ENCODE results near the gene PARVA. TPM values are rescaled to one million over a fixed set of nuclear protein-coding genes. Genes with fewer than 3 reads are reported as not detected.
A peak's percentile ranks its signal among the peaks of the same experiment; 100 is the strongest.

The PARVA gene
- total RNA-seq, 1 donor from 2014 or later, result 106 TPM

DNA sequence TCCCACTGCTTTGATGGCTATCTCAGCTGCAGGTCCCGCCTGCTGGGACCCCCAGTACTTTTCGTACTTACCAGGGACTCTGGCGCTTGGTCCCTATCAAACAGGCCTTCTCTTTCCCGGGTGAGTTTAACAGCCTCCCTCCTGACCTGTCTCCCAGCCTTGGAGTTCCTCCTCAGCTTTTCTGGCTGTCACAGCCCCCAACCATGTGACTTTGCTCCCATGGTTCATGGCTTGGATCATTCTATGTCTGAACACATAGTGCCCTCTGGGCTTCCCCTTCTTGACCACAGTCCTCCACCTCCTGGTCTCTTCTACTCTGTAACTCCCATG, 56.9 kb downstream of the PARVA start:
- H3K4me1 ChIP-seq (ENCODE audit: insufficient read depth, low read length), result peaks cover 52% of the 10 kb centered on the region
- no peak overlapping the region for H2AFZ ChIP-seq (ENCODE audit: low read depth, low read length)
- Mint-ChIP-seq H3K9me3 (ENCODE audit: unreplicated experiment) (peaks cover 1% of the 10 kb centered on the region), H3K36me3 (ENCODE audit: low read depth, unreplicated experiment) (peaks cover 19% of the 10 kb centered on the region), H3K4me1 (ENCODE audit: low read depth, unreplicated experiment) (peaks cover 43% of the 10 kb centered on the region), H3K4me3 (ENCODE audit: unreplicated experiment) (no peak overlapping the region), H3K27me3 (ENCODE audit: low read depth, unreplicated experiment) (no peaks in the 10 kb centered on the region), H3K27ac (ENCODE audit: unreplicated experiment) (peak overlapping the region; percentile 83)
- peaks cover 11% of the 10 kb centered on the region for H4K20me1 ChIP-seq (ENCODE audit: insufficient read depth, low read length)
- H3K9ac ChIP-seq (ENCODE audit: low read length), result peak overlapping the region; percentile 65
- peaks cover 87% of the 10 kb centered on the region for H3K79me2 ChIP-seq (ENCODE audit: insufficient read depth, low read length)
- peaks cover 3% of the 10 kb centered on the region for H3K36me3 ChIP-seq (ENCODE audit: insufficient read depth, low read length)
- FAIRE-seq (no peak), DNase-seq (ENCODE audit: low read depth) (peak; percentile 22)
- no peaks in the 10 kb centered on the region for H3K9me3 ChIP-seq (ENCODE audit: insufficient read depth, low read depth, low read length)
- peak overlapping the region; percentile 66 for H3K4me2 ChIP-seq (ENCODE audit: low read length)
- TF ChIP-seq, protein P1, sequence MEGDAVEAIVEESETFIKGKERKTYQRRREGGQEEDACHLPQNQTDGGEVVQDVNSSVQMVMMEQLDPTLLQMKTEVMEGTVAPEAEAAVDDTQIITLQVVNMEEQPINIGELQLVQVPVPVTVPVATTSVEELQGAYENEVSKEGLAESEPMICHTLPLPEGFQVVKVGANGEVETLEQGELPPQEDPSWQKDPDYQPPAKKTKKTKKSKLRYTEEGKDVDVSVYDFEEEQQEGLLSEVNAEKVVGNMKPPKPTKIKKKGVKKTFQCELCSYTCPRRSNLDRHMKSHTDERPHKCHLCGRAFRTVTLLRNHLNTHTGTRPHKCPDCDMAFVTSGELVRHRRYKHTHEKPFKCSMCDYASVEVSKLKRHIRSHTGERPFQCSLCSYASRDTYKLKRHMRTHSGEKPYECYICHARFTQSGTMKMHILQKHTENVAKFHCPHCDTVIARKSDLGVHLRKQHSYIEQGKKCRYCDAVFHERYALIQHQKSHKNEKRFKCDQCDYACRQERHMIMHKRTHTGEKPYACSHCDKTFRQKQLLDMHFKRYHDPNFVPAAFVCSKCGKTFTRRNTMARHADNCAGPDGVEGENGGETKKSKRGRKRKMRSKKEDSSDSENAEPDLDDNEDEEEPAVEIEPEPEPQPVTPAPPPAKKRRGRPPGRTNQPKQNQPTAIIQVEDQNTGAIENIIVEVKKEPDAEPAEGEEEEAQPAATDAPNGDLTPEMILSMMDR (IDR thresholded peaks at IDR 0.05; ENCODE audit: insufficient read depth, low read depth, low read length), result no peak
- TF ChIP-seq EZH2 (IDR thresholded peaks at IDR 0.05; ENCODE audit: insufficient read depth, low read length), result no peak
- peak overlapping the region; percentile 82 for H3K27ac ChIP-seq (ENCODE audit: low read depth, low read length)
- no peaks in the 10 kb centered on the region for H3K27me3 ChIP-seq (ENCODE audit: insufficient read depth, low read length)
- H3K4me3 ChIP-seq (ENCODE audit: insufficient read depth, low read depth, low read length), result no peak overlapping the region

DNA sequence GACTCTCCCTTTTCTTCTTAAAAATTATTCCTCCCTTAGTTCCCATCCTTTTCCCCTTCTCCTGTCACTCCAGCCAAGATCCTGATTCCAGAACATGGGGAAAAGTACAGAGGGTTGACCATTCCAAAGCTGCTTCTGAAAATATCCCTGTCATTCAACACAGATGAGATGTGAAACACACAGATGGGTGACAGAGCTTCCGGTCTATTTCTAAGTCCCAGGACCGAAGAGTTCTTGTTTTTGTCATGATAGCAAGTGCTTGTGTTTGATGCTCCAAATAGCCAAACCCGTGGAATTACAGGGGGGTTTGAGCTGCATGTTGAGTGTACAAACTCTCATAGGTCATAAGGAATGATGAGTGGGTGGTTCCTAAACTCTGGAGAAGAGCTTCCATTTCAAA, 57.9 kb downstream of the PARVA start:
- peaks cover 5% of the 10 kb centered on the region for H3K36me3 ChIP-seq (ENCODE audit: insufficient read depth, low read length)
- peaks cover 40% of the 10 kb centered on the region for H3K4me1 Mint-ChIP-seq (ENCODE audit: low read depth, unreplicated experiment)

DNA sequence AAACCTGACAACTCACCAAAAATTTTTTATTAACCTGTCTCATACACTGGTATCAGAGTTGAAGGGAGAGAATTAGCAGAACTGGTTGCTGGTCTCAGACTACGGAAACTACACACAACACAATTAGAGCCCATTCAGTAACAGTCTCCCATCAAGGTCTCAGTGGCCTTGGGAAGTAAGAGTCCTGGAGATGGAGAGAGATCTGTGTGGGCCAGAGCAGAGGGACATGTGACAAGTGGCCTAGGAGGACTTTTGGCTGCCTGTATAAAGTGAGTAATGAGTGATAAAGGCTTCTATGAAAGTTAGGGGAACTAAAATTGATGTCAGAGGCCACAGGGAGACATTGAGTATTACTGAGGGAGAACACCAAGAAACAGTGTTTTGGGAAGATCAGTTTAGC, 58.9 kb downstream of the PARVA start:
- Histone ChIP-seq H3K4me3 (ENCODE audit: insufficient read depth, low read depth, low read length) (no peak overlapping the region), H3K36me3 (ENCODE audit: insufficient read depth, low read length) (peaks cover 5% of the 10 kb centered on the region), H3K4me2 (ENCODE audit: low read length) (no peak overlapping the region), H3K27ac (ENCODE audit: low read depth, low read length) (no peak overlapping the region), H2AFZ (ENCODE audit: low read depth, low read length) (no peak overlapping the region), H3K9ac (ENCODE audit: low read length) (no peak overlapping the region), H4K20me1 (ENCODE audit: insufficient read depth, low read length) (peaks cover 27% of the 10 kb centered on the region), H3K9me3 (ENCODE audit: insufficient read depth, low read depth, low read length) (no peaks in the 10 kb centered on the region), H3K27me3 (ENCODE audit: insufficient read depth, low read length) (no peaks in the 10 kb centered on the region), H3K79me2 (ENCODE audit: insufficient read depth, low read length) (peaks cover 86% of the 10 kb centered on the region), H3K4me1 (ENCODE audit: insufficient read depth, low read length) (peaks cover 36% of the 10 kb centered on the region)
- peaks cover 34% of the 10 kb centered on the region for H3K36me3 Mint-ChIP-seq (ENCODE audit: low read depth, unreplicated experiment)
- FAIRE-seq (no peak), DNase-seq (ENCODE audit: low read depth) (no peak)
- H3K27me3 Mint-ChIP-seq (ENCODE audit: low read depth, unreplicated experiment), result no peaks in the 10 kb centered on the region
- no peak overlapping the region for H3K27ac Mint-ChIP-seq (ENCODE audit: unreplicated experiment)
- peaks cover 30% of the 10 kb centered on the region for H3K4me1 Mint-ChIP-seq (ENCODE audit: low read depth, unreplicated experiment)
- peaks cover 7% of the 10 kb centered on the region for H3K9me3 Mint-ChIP-seq (ENCODE audit: unreplicated experiment)
- no peak overlapping the region for H3K4me3 Mint-ChIP-seq (ENCODE audit: unreplicated experiment)
- no peak for TF ChIP-seq EZH2 (IDR thresholded peaks at IDR 0.05; ENCODE audit: insufficient read depth, low read length)
- TF ChIP-seq, protein P1 (IDR thresholded peaks at IDR 0.05; ENCODE audit: insufficient read depth, low read depth, low read length), result no peak

More for the DNA sequence above, 57.9 kb downstream of the PARVA start:
- Histone ChIP-seq H3K4me2 (ENCODE audit: low read length) (no peak overlapping the region), H3K9me3 (ENCODE audit: insufficient read depth, low read depth, low read length) (no peaks in the 10 kb centered on the region), H3K4me1 (ENCODE audit: insufficient read depth, low read length) (peaks cover 46% of the 10 kb centered on the region), H3K9ac (ENCODE audit: low read length) (no peak overlapping the region), H3K27ac (ENCODE audit: low read depth, low read length) (no peak overlapping the region), H3K4me3 (ENCODE audit: insufficient read depth, low read depth, low read length) (no peak overlapping the region), H3K27me3 (ENCODE audit: insufficient read depth, low read length) (no peaks in the 10 kb centered on the region), H4K20me1 (ENCODE audit: insufficient read depth, low read length) (peaks cover 20% of the 10 kb centered on the region), H2AFZ (ENCODE audit: low read depth, low read length) (no peak overlapping the region), H3K79me2 (ENCODE audit: insufficient read depth, low read length) (peaks cover 88% of the 10 kb centered on the region)
- Mint-ChIP-seq H3K27ac (ENCODE audit: unreplicated experiment) (no peak overlapping the region), H3K4me3 (ENCODE audit: unreplicated experiment) (peak overlapping the region; percentile 35), H3K9me3 (ENCODE audit: unreplicated experiment) (peaks cover 7% of the 10 kb centered on the region), H3K36me3 (ENCODE audit: low read depth, unreplicated experiment) (peaks cover 26% of the 10 kb centered on the region), H3K27me3 (ENCODE audit: low read depth, unreplicated experiment) (no peaks in the 10 kb centered on the region)
- no peak for TF ChIP-seq EZH2 (IDR thresholded peaks at IDR 0.05; ENCODE audit: insufficient read depth, low read length)
- TF ChIP-seq, protein P1 (IDR thresholded peaks at IDR 0.05; ENCODE audit: insufficient read depth, low read depth, low read length), result no peak
- no peak for FAIRE-seq
- DNase-seq (ENCODE audit: low read depth), result no peak

Measured in astrocyte (in vitro differentiated cells and primary cell).